Smooth muscle cell (in vitro differentiated cells): ENCODE measurements around the gene PLXNA2. TPM values are rescaled to one million over a fixed set of nuclear protein-coding genes. Genes with fewer than 3 reads are reported as not detected.

Experiments
- DNase-seq: peaks from one replicate; lab custom pipeline; 2025; ENCODE audit not compliant: unreplicated experiment; lab: John Stamatoyannopoulos, UW
- H2AFZ ChIP-seq: fragments of 200-600 bp; sonication (generic); 2 replicates; pipeline ENCODE4 v1.6.0; 2016; ENCODE audit warnings: antibody characterized with exemption, low read depth, mild to moderate bottlenecking
- H3F3A ChIP-seq: fragments of 200-600 bp; sonication (generic); 2 replicates; pipeline ENCODE4 v1.6.0; 2017; ENCODE audit warnings: antibody characterized with exemption, low read depth
- H3K27ac ChIP-seq: fragments of 200-600 bp; sonication (generic); 2 replicates; pipeline ENCODE4 v1.5.1; 2016; ENCODE audit warnings: low read depth, mild to moderate bottlenecking
- H3K27me3 ChIP-seq: fragments of 200-600 bp; sonication (generic); 2 replicates; pipeline ENCODE4 v1.6.1; 2016; ENCODE audit warnings: low read depth, mild to moderate bottlenecking
- H3K36me3 ChIP-seq: fragments of 200-600 bp; sonication (generic); 2 replicates; pipeline ENCODE4 v1.5.1; 2016; ENCODE audit warnings: low read depth
- H3K4me1 ChIP-seq: fragments of 200-600 bp; sonication (generic); 2 replicates; pipeline ENCODE4 v1.5.1; 2016; ENCODE audit warnings: low read depth
- H3K4me2 ChIP-seq: fragments of 200-600 bp; sonication (generic); 2 replicates; pipeline ENCODE4 v1.6.0; 2016; ENCODE audit warnings: mild to moderate bottlenecking
- H3K4me3 ChIP-seq: fragments of 200-600 bp; sonication (generic); 2 replicates; pipeline ENCODE4 v1.5.1; 2016; ENCODE audit warnings: mild to moderate bottlenecking
- H3K79me2 ChIP-seq: fragments of 200-600 bp; sonication (generic); 2 replicates; pipeline ENCODE4 v1.6.0; 2016; ENCODE audit warnings: low read depth, mild to moderate bottlenecking
- H3K9ac ChIP-seq: fragments of 200-600 bp; sonication (generic); 2 replicates; pipeline ENCODE4 v1.6.0; 2016; ENCODE audit warnings: low read depth
- H3K9me3 ChIP-seq: fragments of 200-600 bp; sonication (generic); replicated peaks from 2 replicates; pipeline ENCODE4 v1.5.1; 2016; ENCODE audit warnings: low read depth
- H4K20me1 ChIP-seq: fragments of 200-600 bp; sonication (generic); 2 replicates; pipeline ENCODE4 v1.6.0; 2016; ENCODE audit warnings: low read depth
- CTCF ChIP-seq: fragments of 200-600 bp; sonication (generic); IDR thresholded peaks from 2 replicates; pipeline ENCODE4 v1.5.1; 2017; ENCODE audit warnings: borderline replicate concordance, mild to moderate bottlenecking, antibody characterized with exemption; ENCODE audit not compliant: insufficient read depth, poor library complexity, severe bottlenecking
- WGBS: methylation state at CpG from one replicate; pipeline ENCODE4 v1.1.7; 2016; ENCODE audit warnings: low lambda C conversion rate; 5-methylcytosine and 5-hydroxymethylcytosine counted together
- polyA plus RNA-seq: library from polyadenylated mRNA; unstranded; fragments of >200 nt; fragmentation: Nextera tagmentation; extraction: Ambion mirVana; gene quantifications from 2 replicates; pipeline ENCODE4 v1.2.1, GENCODE V29; 2016
- total RNA-seq: library from RNA; depleted of rRNA; stranded (reverse); fragments of >200 nt; gene quantifications from 2 replicates; pipeline ENCODE4 v1.2.3, GENCODE V29; 2014

The PLXNA2 gene
- total and polyA plus RNA-seq, 2 experiments from 2014 or later: 8.2 to 8.7 TPM

GRCh38 chr1:208248991-208249696 lies 5.0 kb upstream of the PLXNA2 start:
- Histone ChIP-seq H3K4me3 (no peak overlapping the region), H3K79me2 (no peaks in the 10 kb centered on the region), H2AFZ (no peak overlapping the region), H3K27me3 (no peaks in the 10 kb centered on the region), H3K27ac (no peak overlapping the region), H3K36me3 (no peaks in the 10 kb centered on the region), H3F3A (peaks cover 20% of the 10 kb centered on the region), H3K9me3 (no peaks in the 10 kb centered on the region), H4K20me1 (no peaks in the 10 kb centered on the region), H3K4me1 (peaks cover 32% of the 10 kb centered on the region), H3K9ac (no peak overlapping the region), H3K4me2 (no peak overlapping the region)
- TF ChIP-seq CTCF: no peak
- WGBS: 78% methylated on average over 5 of the region's 5 CpGs
- DNase-seq: no peak

- TF ChIP-seq CTCF: no peak
- Histone ChIP-seq H3K9me3 (no peaks in the 10 kb centered on the region), H3K27ac (no peak overlapping the region), H3K4me1 (peaks cover 25% of the 10 kb centered on the region), H3K4me3 (no peak overlapping the region), H3K4me2 (no peak overlapping the region), H3K9ac (no peak overlapping the region), H3F3A (peaks cover 15% of the 10 kb centered on the region), H4K20me1 (no peaks in the 10 kb centered on the region), H2AFZ (no peak overlapping the region), H3K36me3 (no peaks in the 10 kb centered on the region), H3K27me3 (no peaks in the 10 kb centered on the region), H3K79me2 (peaks cover 7% of the 10 kb centered on the region)
- DNase-seq: no peak
- WGBS: 29% methylated on average over 7 of the region's 7 CpGs
These were observed 4.2 kb upstream of the PLXNA2 start for GRCh38 chr1:208248307-208248801.

- Histone ChIP-seq H3K4me3 (no peak overlapping the region), H3K9me3 (no peaks in the 10 kb centered on the region), H3K27ac (no peak overlapping the region), H3K27me3 (no peaks in the 10 kb centered on the region), H3F3A (peaks cover 8% of the 10 kb centered on the region), H4K20me1 (peaks cover 4% of the 10 kb centered on the region), H3K36me3 (no peaks in the 10 kb centered on the region), H3K4me2 (no peak overlapping the region), H3K79me2 (peaks cover 13% of the 10 kb centered on the region), H3K9ac (no peak overlapping the region), H3K4me1 (peaks cover 18% of the 10 kb centered on the region), H2AFZ (no peak overlapping the region)
- TF ChIP-seq CTCF: no peak
- DNase-seq: no peak
- 90% methylated on average over 5 of the region's 5 CpGs for WGBS
These were observed 3.5 kb upstream of the PLXNA2 start for GRCh38 chr1:208247696-208248095.
